Smooth muscle cell (in vitro differentiated cells): Measurements from ENCODE around the gene PNPLA5. TPM values are rescaled to one million over a fixed set of nuclear protein-coding genes. Genes with fewer than 3 reads are reported as not detected.

Experiments
- DNase-seq: peaks from one replicate; lab custom pipeline; 2025; ENCODE audit not compliant: unreplicated experiment; lab: John Stamatoyannopoulos, UW
- H2AFZ ChIP-seq: fragments of 200-600 bp; sonication (generic); 2 replicates; pipeline ENCODE4 v1.6.0; 2016; ENCODE audit warnings: antibody characterized with exemption, low read depth, mild to moderate bottlenecking
- H3F3A ChIP-seq: fragments of 200-600 bp; sonication (generic); 2 replicates; pipeline ENCODE4 v1.6.0; 2017; ENCODE audit warnings: antibody characterized with exemption, low read depth
- H3K27ac ChIP-seq: fragments of 200-600 bp; sonication (generic); 2 replicates; pipeline ENCODE4 v1.5.1; 2016; ENCODE audit warnings: low read depth, mild to moderate bottlenecking
- H3K27me3 ChIP-seq: fragments of 200-600 bp; sonication (generic); 2 replicates; pipeline ENCODE4 v1.6.1; 2016; ENCODE audit warnings: low read depth, mild to moderate bottlenecking
- H3K36me3 ChIP-seq: fragments of 200-600 bp; sonication (generic); 2 replicates; pipeline ENCODE4 v1.5.1; 2016; ENCODE audit warnings: low read depth
- H3K4me1 ChIP-seq: fragments of 200-600 bp; sonication (generic); 2 replicates; pipeline ENCODE4 v1.5.1; 2016; ENCODE audit warnings: low read depth
- H3K4me2 ChIP-seq: fragments of 200-600 bp; sonication (generic); 2 replicates; pipeline ENCODE4 v1.6.0; 2016; ENCODE audit warnings: mild to moderate bottlenecking
- H3K4me3 ChIP-seq: fragments of 200-600 bp; sonication (generic); 2 replicates; pipeline ENCODE4 v1.5.1; 2016; ENCODE audit warnings: mild to moderate bottlenecking
- H3K79me2 ChIP-seq: fragments of 200-600 bp; sonication (generic); 2 replicates; pipeline ENCODE4 v1.6.0; 2016; ENCODE audit warnings: low read depth, mild to moderate bottlenecking
- H3K9ac ChIP-seq: fragments of 200-600 bp; sonication (generic); 2 replicates; pipeline ENCODE4 v1.6.0; 2016; ENCODE audit warnings: low read depth
- H3K9me3 ChIP-seq: fragments of 200-600 bp; sonication (generic); replicated peaks from 2 replicates; pipeline ENCODE4 v1.5.1; 2016; ENCODE audit warnings: low read depth
- H4K20me1 ChIP-seq: fragments of 200-600 bp; sonication (generic); 2 replicates; pipeline ENCODE4 v1.6.0; 2016; ENCODE audit warnings: low read depth
- CTCF ChIP-seq: fragments of 200-600 bp; sonication (generic); IDR thresholded peaks from 2 replicates; pipeline ENCODE4 v1.5.1; 2017; ENCODE audit warnings: borderline replicate concordance, mild to moderate bottlenecking, antibody characterized with exemption; ENCODE audit not compliant: insufficient read depth, poor library complexity, severe bottlenecking
- WGBS: methylation state at CpG from one replicate; pipeline ENCODE4 v1.1.7; 2016; ENCODE audit warnings: low lambda C conversion rate; 5-methylcytosine and 5-hydroxymethylcytosine counted together
- polyA plus RNA-seq: library from polyadenylated mRNA; unstranded; fragments of >200 nt; fragmentation: Nextera tagmentation; extraction: Ambion mirVana; gene quantifications from 2 replicates; pipeline ENCODE4 v1.2.1, GENCODE V29; 2016
- total RNA-seq: library from RNA; depleted of rRNA; stranded (reverse); fragments of >200 nt; gene quantifications from 2 replicates; pipeline ENCODE4 v1.2.3, GENCODE V29; 2014

PNPLA5 gene
- total and polyA plus RNA-seq, 2 experiments from 2014 or later, result not detected

- Histone ChIP-seq H3K4me2 (peak overlapping the region; percentile 97), H3K4me3 (peak overlapping the region; percentile 81)
Observed at GRCh38 chr22:43925433-43926348, 33.9 kb upstream of the PNPLA5 start.

GRCh38 chr22:43924877-43925276 is 33.1 kb upstream of the PNPLA5 start:
- DNase-seq, result no peak
- Histone ChIP-seq H3K4me2 (peak overlapping the region; percentile 97), H2AFZ (peak overlapping the region; percentile 92), H3K79me2 (no peaks in the 10 kb centered on the region), H3K27me3 (no peaks in the 10 kb centered on the region), H3K27ac (peak overlapping the region; percentile 59), H3K4me1 (peaks cover 26% of the 10 kb centered on the region), H3K9me3 (no peaks in the 10 kb centered on the region), H3K36me3 (no peaks in the 10 kb centered on the region), H4K20me1 (peaks cover 9% of the 10 kb centered on the region), H3K9ac (peak overlapping the region; percentile 90), H3K4me3 (peak overlapping the region; percentile 81), H3F3A (peaks cover 5% of the 10 kb centered on the region)
- WGBS, result 25% methylated on average over 7 of the region's 7 CpGs
- TF ChIP-seq CTCF, result no peak

More at GRCh38 chr22:43925433-43926348, 33.9 kb upstream of the PNPLA5 start:
- Histone ChIP-seq H3K27me3 (no peaks in the 10 kb centered on the region), H3K4me1 (peaks cover 26% of the 10 kb centered on the region), H4K20me1 (peaks cover 14% of the 10 kb centered on the region), H2AFZ (no peak overlapping the region), H3K27ac (peak overlapping the region; percentile 59), H3F3A (peaks cover 5% of the 10 kb centered on the region), H3K9me3 (no peaks in the 10 kb centered on the region), H3K9ac (peak overlapping the region; percentile 90), H3K79me2 (no peaks in the 10 kb centered on the region), H3K36me3 (no peaks in the 10 kb centered on the region)
- WGBS, result 36% methylated on average over 6 of the region's 6 CpGs
- TF ChIP-seq CTCF, result no peak
- DNase-seq, result no peak

GRCh38 chr22:43923631-43924464 is 32.0 kb upstream of the PNPLA5 start, which contains the start of gene PNPLA3:
PNPLA3 (plus strand) TSS chr22:43923805; CDS start chr22:43923912, 107 bp downstream.
- Histone ChIP-seq H3K4me1 (peaks cover 26% of the 10 kb centered on the region), H3F3A (peaks cover 5% of the 10 kb centered on the region), H3K27me3 (no peaks in the 10 kb centered on the region), H3K9me3 (no peaks in the 10 kb centered on the region), H2AFZ (peak within 1 kb of the TSS; percentile 92), H3K27ac (peak within 1 kb of the TSS; percentile 59), H3K9ac (peak within 1 kb of the TSS; percentile 90), H3K4me3 (peak within 1 kb of the TSS; percentile 81), H4K20me1 (peaks cover 9% of the 10 kb centered on the region), H3K4me2 (peak within 1 kb of the TSS; percentile 97), H3K79me2 (no peaks in the 10 kb centered on the region), H3K36me3 (no peaks in the 10 kb centered on the region)
- WGBS, result under 1% methylated on average over 50 of the region's 100 CpGs
- DNase-seq, result peak; percentile 90
- TF ChIP-seq CTCF, result peak; percentile 25
